Uterus (tissue), 4 donors: ENCODE measurements around the gene ALOX5. TPM values are rescaled to one million over a fixed set of nuclear protein-coding genes. Genes with fewer than 3 reads are reported as not detected.

Experiments used
- DNase-seq, 2 donors: peaks; one replicate each; pipeline ENCODE4 v3.0.0-alpha.2; 2019 to 2020
- H3K27ac ChIP-seq, 2 donors: fragments of 200-600 bp; sonication (generic); 1 replicate in 1 of 2; 2 replicates in 1 of 2; pipeline ENCODE4 v1.5.1; 2016 to 2018
- H3K27me3 ChIP-seq, 2 donors: fragments of 200-600 bp; sonication (generic); one replicate each; pipeline ENCODE4 v1.5.1; 2018 to 2019; ENCODE audit warnings: control low read depth in 1 of 2
- H3K36me3 ChIP-seq, 2 donors: fragments of 200-600 bp; sonication (generic); one replicate each; pipeline ENCODE4 v1.5.1; 2019; ENCODE audit warnings: control low read depth in 1 of 2
- H3K4me1 ChIP-seq, 2 donors: fragments of 200-600 bp; sonication (generic); one replicate each; pipeline ENCODE4 v1.5.1; 2018 to 2019; ENCODE audit warnings: control low read depth in 1 of 2
- H3K4me3 ChIP-seq, 2 donors: fragments of 200-600 bp; sonication (generic); 1 replicate in 1 of 2; 2 replicates in 1 of 2; pipeline ENCODE4 v1.5.1; 2018 to 2019; ENCODE audit warnings: mild to moderate bottlenecking in 1 of 2
- H3K9me3 ChIP-seq, 2 donors: fragments of 200-600 bp; sonication (generic); one replicate each; pipeline ENCODE4 v1.5.1; 2019; ENCODE audit warnings: control low read depth in 1 of 2
- CTCF ChIP-seq, 4 experiments: fragments of 200-600 bp in 2 of 4; fragments of 450-650 bp in 2 of 4; sonication (generic) in 2 of 4; IDR thresholded peaks; one replicate each; pipeline ENCODE4 v1.5.1; 2016 to 2019; ENCODE audit warnings: antibody characterized with exemption in 4 of 4, mild to moderate bottlenecking in 2 of 4, moderate library complexity in 1 of 4
- POLR2A ChIP-seq, 2 donors: fragments of 450-650 bp; IDR thresholded peaks; one replicate each; pipeline ENCODE4 v1.6.1; 2016; ENCODE audit warnings: antibody characterized with exemption in 2 of 2, mild to moderate bottlenecking in 1 of 2, moderate library complexity in 1 of 2
- intact Hi-C: fragments of 100-400 bp; cut with DNase I; formaldehyde crosslinking; loops from one replicate; pipeline ENCODE4 v1.15.1; 2023; ENCODE audit warnings: low total_unique reads
- total RNA-seq, 4 donors: library from RNA; depleted of rRNA in 3 of 4; stranded (reverse); fragments of >200 nt in 3 of 4; gene quantifications; one replicate each; pipeline versions ENCODE4 v1.1.0 to v1.2.4, GENCODE V29; 2014 to 2023
- donor health status: DM: yes; HTN: yes; CAD: no.

Gene ALOX5
- total RNA-seq, 4 donors from 2014 or later, result 3.5 to 32.5 (median 10.6) TPM

GRCh38 chr10:45457487-45457886 lies 83.5 kb downstream of the ALOX5 start:
- H3K27me3 ChIP-seq, result no peaks in the 10 kb centered on the region
- H3K4me1 ChIP-seq, result no peaks in the 10 kb centered on the region
- H3K4me3 ChIP-seq, result no peak overlapping the region
- H3K9me3 ChIP-seq, result no peaks in the 10 kb centered on the region
- intact Hi-C loops, result no loop called here
- H3K36me3 ChIP-seq, result no peaks in the 10 kb centered on the region
- no peak overlapping the region for H3K27ac ChIP-seq
- no peak for DNase-seq
- TF ChIP-seq CTCF (IDR thresholded peaks at IDR 0.05) (no peak), POLR2A (IDR thresholded peaks at IDR 0.05) (no peak)

GRCh38 chr10:45460235-45460878 lies 86.3 kb downstream of the ALOX5 start:
- TF ChIP-seq POLR2A (IDR thresholded peaks at IDR 0.05) (no peak), CTCF (IDR thresholded peaks at IDR 0.05) (no peak)
- Histone ChIP-seq H3K4me1 (no peaks in the 10 kb centered on the region), H3K36me3 (no peaks in the 10 kb centered on the region), H3K27ac (no peak overlapping the region), H3K9me3 (no peaks in the 10 kb centered on the region), H3K4me3 (no peak overlapping the region), H3K27me3 (no peaks in the 10 kb centered on the region)
- DNase-seq, result no peak
- intact Hi-C loops, result no loop called here

GRCh38 chr10:45461034-45461433 lies 87.0 kb downstream of the ALOX5 start:
- no peak for TF ChIP-seq CTCF (IDR thresholded peaks at IDR 0.05)
- no peak for TF ChIP-seq POLR2A (IDR thresholded peaks at IDR 0.05)
- Histone ChIP-seq H3K36me3 (no peaks in the 10 kb centered on the region), H3K4me3 (no peak overlapping the region), H3K27me3 (no peaks in the 10 kb centered on the region), H3K27ac (no peak overlapping the region), H3K4me1 (no peaks in the 10 kb centered on the region), H3K9me3 (no peaks in the 10 kb centered on the region)
- DNase-seq, result no peak
- intact Hi-C loops, result no loop called here

- Histone ChIP-seq H3K27me3 (no peaks in the 10 kb centered on the region), H3K27ac (no peak overlapping the region), H3K9me3 (no peaks in the 10 kb centered on the region), H3K36me3 (no peaks in the 10 kb centered on the region), H3K4me1 (no peaks in the 10 kb centered on the region), H3K4me3 (no peak overlapping the region)
- no peak for DNase-seq
- intact Hi-C loops, result no loop called here
- no peak for TF ChIP-seq CTCF (IDR thresholded peaks at IDR 0.05)
- no peak for TF ChIP-seq POLR2A (IDR thresholded peaks at IDR 0.05)
Observed at GRCh38 chr10:45463244-45464116, 89.5 kb downstream of the ALOX5 start.

GRCh38 chr10:45464958-45465567 lies 91.0 kb downstream of the ALOX5 start:
- Histone ChIP-seq H3K9me3 (no peaks in the 10 kb centered on the region), H3K27ac (no peak overlapping the region), H3K36me3 (no peaks in the 10 kb centered on the region), H3K4me1 (no peaks in the 10 kb centered on the region), H3K4me3 (no peak overlapping the region), H3K27me3 (no peaks in the 10 kb centered on the region)
- peak; percentile 56 to 69 for DNase-seq
- intact Hi-C loops, result no loop called here
- no peak for TF ChIP-seq POLR2A (IDR thresholded peaks at IDR 0.05)
- peak; percentile 72 to 83 (median 76) for TF ChIP-seq CTCF (IDR thresholded peaks at IDR 0.05)
